Activated gamma-delta T cell treated with anti-CD3 and anti-CD28 coated beads, Interleukin-2, amount 50 U/mL, for 16 hours (primary cell): ENCODE results near the gene KDM4C.

ENCODE experiments used
- DNase-seq: peaks from one replicate; pipeline ENCODE4 v3.0.0-alpha.2; 2020; ENCODE audit warnings: low read depth

The KDM4C gene

DNA sequence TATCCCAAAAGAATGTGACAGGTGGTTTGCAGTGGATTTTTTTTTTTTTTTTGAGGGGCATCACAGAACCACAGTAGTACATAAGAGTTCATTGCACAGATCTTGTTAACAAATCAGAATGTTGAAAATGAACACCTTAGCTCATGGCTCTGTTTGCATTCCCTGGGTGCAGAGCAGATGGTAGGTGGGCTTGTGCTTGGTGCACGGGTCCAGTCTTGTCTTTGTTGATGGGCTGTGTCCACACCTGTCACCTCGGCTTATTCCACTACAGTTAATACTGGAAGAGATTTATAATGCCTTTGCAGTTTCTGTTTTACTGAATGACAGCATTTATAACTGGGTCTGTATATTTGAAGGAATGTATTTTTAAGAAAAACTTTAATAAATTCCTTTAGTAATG, 146.6 kb downstream of the KDM4C start:
- DNase-seq = no peak

DNA sequence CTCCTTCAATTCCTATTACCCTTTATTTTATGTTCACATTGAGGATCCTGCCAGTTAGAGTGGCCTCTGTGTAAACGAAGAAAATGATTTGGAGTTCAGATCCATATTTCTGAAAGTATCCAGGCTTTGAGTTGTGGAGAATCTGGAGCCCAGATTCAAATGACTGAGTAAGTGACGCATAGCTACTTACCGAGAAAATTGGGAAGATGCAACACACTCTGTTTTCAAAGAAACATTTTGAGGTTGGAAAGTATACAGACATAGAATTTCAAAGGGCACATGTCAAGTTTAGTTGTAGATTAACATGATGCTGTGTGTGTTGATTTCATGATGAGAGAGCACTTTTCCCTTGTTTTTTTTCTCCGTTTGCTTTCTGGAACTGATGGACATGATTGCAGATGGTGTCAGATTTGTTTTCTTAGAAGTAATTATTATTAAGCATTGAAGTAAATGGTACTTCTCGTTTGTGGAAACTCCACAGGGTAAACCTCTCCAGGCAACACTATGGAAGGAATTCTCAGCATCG, 148.1 kb downstream of the KDM4C start:
- DNase-seq = no peak

DNA sequence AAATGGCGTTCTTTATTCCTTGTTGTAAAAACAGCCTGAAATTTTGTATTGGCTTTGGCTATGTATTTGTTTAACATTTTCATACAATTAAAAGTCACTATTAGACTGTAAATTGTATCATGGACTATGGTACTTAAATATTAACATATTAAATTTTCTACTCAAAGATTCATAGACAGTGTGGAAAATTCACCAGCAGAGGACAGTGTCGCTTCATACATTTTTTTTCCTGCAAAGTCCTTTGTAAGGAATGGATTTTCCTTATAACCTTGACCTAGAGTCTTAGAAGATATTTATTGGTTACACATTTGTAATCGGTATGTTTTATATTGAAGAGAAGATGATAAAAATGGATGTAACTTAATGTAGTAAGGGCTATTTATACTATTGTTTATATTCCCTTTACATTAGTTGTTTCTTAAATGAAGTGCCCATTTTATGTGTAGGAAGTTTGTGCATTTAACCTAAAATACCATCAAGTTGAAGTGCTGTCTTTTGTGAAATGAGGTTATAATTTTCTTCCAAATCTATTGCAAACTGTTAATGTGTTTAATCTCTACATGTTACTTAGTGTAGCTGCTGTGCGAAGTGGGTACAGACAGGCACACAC, 150.1 kb downstream of the KDM4C start:
- DNase-seq = no peak

DNA sequence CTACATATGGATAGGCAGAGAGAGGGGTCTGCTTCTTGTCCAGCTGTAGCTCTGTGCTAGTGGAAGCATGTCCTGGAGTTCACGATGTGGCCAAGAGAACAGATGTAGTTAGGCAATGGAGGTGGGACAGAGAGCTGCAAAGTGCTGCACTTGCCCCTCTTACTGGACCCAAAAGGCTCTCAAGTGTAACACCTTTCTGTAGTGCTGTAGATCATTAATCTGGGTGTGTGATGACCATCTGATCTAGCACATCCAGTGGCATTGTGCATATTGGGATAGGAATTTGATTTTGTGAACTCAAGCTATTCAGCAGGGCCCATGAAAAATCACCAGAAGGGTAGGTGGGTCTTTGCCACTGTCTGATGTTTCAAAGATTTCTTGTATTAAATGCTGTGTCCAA, 151.4 kb downstream of the KDM4C start:
- no peak for DNase-seq

DNA sequence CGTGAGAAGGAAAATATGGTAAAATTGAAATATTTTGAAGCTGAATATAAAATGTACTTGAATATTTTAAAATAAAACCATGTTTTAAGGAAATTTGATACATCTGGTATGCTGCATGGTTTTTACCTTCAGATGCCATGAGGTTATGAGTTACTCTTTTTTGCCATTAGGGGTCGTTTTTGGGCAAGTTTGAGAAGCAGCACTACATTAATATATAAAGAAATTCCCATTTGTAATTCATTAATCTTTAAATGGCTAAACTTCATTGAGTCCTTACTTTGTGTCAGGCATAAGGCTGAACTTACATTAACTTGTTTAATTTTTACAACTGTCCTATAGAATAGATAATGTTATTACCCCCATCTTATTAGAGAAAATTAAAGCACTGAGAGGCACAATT, 152.3 kb downstream of the KDM4C start:
- no peak for DNase-seq

DNA sequence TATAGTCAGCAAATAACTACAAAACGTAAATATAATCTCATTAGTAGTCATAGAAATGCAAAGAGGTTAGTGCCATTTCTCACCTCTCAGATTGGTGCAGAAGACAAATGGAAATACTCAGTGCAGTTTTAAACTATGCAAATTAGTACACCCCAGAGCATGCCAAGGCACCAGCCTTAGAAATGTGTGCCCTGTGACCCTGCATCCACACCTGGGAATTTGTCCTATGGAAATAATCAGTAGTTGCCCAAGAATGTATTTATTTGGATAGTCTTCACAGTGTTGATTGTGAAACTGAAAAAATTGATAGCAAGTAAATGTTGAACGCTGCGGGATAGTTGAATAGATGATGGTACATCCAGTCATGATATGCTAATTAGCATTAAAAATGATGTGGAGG, 152.7 kb downstream of the KDM4C start:
- no peak for DNase-seq

DNA sequence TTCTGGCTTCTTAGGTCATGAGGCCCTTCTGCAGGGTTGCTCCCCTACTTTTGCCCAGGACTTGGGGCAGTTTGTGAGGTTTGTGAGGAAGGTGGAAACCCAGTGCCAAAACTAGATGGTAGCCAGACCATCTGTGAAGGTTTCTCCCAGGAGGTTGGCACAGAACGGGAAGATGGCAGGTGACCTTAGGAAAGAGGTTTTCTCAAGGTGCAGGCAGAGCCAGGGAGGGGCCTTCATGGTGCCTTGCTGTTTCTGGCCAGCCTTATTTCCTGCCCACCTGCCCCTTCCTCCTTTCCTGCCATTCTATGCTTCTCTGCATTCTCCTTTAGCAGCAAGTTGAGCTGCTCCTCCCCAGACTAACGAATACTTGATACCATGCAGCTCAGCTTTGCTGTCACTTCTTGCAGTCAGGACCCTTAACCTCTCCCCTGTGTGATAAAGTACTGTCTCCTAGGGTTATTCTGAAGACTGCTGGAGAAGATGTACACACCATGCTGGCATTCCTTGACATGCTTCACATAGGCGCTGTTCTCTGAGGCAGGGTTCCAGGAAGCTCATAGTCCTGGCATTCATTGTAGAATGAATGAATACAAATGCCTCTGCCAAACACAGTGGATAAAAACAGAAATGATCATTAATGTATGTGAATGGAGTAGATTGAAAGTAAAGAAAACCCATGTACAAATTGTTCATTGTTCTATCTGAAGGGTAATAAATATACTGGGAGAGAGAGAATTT, 154.3 kb downstream of the KDM4C start:
- no peak for DNase-seq

DNA sequence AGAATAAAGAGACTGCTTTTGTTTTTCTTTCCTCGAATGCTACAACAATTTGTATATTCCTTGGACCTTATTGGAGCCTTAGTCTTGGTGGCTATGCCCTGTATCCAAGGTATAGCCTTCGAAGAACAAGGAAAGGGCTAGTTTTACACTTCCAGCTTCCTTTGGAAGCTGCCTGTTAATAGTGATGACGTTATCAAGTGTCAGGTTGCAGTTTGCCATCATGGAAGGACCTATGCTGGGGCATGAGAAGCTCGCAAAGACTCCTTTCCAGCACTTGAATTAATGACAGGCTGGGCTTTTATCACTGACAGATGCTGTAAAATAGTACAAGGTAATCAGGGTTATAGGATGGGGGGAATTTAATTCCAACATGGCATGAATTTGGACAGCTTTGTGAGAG, 157.9 kb downstream of the KDM4C start:
- no peak for DNase-seq

DNA sequence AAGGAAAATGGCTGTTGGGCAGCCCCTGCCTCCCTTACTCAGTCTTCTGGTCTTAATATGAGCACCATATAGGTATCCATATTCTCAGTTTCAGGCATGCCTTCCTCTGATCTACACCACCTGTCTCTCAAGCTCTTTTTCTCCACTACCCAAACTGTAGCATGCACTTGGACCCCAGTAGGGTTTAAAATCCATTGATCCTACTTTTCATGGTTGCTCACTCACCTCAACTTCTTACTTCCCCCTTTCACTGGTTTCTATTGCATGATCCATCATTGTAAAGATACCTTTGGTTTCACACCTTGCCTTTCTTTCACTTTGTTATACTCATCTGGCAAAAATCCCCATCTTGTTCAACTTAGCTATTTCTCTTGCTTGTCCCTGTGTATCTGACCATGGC, 159.4 kb downstream of the KDM4C start:
- no peak for DNase-seq

DNA sequence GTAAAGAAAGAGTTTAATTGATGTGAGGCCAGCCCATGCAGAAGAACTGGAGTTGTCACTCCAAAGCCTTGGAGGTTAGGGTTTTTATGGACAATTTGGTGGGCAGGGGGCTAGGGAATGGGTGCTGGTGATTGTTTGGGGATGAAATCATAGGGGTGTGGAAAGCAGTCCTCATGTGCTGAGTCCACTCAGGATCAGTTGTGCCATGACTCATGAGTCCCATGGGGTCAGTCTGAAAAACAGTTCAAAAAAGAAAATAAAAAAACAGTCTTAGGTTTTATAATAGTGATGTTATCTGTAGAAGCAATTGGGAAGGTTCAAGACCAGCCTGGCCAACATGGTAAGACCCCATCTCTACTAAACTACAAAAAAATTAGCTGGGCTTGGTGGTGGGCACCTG, 162.3 kb downstream of the KDM4C start:
- no peak for DNase-seq

DNA sequence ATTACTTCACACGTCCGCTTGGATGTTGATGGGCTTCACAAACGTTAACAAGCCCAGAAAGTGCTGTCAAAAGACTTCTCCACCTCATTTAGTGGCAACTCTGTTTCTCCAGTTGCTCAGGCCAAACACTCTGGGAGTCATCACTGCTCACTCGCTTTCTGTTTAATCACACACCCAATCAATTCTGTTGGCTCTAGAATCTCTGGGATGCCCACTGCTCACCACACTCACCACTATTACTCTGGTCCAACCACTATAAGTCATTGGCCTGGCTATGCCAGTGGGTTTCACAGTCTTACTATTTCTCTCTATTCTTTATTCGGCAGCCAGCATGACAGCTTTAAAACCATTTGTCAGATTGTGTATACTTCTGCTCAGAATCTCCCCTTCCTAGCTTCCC, 163.5 kb downstream of the KDM4C start:
- no peak for DNase-seq

DNA sequence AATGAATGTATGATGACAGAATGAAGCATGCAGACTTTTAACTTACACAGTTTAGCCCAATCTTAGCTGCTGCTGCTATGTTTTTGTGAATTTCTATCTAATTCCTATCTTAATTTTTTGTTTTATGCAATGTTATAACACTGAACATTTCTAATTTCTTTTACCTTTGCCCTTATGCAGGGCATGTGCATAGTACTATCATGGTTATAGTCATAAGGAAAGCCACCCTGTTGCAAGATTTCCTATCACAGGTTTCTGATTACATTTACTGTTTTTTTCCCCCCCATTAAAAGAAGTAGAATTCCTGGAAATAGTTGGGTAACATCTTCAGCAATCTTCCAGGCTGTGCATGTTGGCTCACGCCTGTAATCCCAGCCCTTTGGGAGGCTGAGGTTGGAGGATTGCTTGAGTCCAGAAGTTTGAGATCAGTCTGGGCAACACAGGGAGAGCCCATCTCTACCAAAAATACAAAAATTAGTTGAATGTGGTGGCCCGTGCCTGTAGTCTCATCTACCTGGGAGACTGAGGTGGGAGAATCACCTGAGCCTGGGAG, 164.4 kb downstream of the KDM4C start:
- DNase-seq = no peak

DNA sequence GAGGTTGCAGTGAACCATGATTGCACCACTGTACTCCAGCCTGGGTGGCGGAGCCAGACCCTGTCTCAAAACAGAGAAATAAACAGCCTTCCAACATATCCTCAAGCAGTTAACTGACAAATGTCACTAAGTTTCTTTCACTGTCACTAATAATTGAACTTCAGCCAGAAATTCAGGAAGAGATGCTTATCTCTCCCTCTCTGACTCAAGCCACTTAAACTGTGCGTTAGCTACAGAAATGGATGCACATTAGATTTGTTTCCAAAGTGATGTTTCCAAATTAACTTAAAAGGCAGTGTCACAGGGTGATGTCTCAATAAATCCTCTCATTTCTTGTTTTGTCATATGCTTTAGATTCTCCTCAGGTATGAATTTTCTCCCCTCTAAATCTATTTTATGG, 164.9 kb downstream of the KDM4C start:
- no peak for DNase-seq

DNA sequence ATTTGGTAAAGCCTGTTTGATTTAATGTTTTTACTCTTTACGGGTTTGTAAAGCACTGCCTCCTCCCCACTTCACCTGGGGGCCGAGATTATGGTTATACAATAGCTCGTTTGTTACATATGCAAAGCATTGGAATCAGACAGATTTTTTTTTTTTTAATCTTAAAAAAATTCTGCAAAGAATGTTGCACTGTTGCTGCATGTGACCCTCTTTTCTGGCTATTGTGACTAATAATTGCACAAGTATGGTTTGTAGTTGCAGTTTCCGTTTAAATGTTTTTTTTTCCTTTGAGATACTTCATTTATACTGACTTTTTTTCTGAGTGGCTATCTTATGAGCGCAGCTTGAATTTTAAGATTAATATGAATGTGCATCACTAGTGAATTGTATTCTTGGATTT, 165.3 kb downstream of the KDM4C start:
- DNase-seq = no peak

DNA sequence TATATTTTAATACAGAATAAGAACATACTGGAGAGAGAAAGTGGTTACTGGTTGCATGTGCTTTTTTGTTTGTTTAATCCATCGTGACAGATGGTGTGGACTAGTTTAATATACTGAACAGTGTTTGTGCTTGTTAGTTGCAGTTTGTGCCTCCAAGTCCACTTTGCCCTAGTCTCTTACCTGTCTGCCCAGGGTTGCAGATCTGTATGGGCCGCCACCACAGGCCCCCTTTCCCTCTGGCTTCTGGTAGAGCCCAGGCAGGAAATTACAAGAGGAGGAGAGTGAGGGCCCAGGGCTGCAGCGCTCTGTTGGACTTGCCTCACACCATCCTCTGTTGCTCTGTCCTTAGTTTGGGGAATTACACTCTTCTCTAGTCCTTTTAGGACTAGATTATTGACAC, 166.4 kb downstream of the KDM4C start:
- no peak for DNase-seq

DNA sequence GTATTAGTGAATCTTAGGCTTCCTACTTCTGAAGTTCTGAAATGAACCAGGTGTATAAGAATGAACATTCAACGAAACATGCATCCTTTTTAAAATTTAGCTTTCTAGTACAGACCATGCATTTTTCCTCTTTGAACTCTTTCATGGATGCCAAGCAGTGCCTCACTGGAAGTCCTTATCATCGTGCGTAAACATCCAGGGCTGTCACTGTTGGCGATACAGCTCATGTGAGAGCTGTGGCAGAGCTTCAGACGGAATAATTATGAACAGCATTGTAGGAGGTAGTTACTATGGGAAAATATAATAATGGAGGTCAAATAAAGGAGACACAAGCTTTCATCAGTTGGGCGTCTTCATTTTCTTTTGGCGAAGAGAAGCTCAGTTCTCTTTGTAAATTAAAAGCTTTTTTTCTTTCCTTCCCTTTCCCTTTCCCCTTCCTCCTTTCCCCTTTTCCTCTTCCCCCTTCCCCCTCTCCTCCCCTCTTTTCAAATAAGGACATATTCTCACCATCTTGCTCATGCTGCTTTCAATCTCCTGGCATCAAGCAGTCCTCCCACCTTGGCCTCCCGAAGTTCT, 167.3 kb downstream of the KDM4C start:
- DNase-seq = no peak

DNA sequence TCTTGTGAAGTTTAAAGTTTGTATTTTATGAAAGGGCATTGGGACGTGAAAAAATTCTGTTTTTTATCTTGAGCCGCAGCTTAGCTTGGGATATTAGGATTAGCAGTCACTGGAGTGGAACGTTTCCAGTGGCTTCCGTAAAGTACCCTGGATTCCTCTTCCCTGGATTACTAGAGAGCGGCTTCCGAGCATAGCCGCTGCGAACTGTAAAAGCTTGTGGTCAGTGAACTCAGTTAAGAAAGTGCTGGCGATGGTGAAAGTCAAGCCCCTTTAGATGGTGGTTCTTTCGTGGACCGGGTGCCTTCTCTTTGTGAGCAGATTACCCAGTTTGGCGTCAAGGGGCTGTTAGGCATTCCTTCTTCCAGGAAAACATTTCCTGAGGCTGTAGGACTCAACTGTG, 168.1 kb downstream of the KDM4C start:
- no peak for DNase-seq

DNA sequence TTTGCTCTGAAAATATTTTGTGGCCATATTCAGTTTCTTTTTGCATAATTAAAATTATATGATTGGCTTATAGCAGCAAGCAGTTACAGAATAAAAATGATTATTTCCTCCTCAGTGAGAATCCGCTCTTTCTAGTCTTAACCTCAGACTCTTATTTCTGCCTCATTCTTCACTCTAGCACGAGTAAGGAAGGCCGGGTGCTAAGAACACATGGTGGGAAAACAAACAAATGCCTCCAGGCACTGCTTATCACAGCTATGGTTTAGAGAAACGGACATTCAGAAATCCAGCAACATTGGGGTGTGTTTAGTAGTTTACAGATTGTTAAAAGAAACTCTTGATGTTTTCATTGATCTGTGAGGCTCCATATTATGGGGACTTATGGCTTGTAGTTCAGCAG, 168.7 kb downstream of the KDM4C start:
- DNase-seq = no peak

DNA sequence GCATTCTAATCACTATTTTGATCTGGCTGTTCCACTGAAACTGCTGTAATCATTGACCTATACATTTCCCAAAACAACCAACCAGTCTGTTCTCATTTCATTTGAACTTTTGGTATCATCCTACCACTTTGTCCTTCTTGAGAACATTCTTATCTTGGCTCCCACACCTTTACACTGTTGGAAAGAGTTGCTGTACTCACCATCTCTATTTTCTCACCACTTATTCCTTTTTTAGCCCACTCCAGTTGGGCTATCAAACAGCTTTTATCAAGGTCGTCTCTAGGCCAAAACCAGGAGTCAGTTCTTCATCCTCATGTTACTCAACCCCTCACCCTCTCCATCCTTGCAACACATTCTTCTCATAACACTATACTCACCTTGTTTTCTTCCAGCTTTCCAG, 170.1 kb downstream of the KDM4C start:
- DNase-seq = no peak

DNA sequence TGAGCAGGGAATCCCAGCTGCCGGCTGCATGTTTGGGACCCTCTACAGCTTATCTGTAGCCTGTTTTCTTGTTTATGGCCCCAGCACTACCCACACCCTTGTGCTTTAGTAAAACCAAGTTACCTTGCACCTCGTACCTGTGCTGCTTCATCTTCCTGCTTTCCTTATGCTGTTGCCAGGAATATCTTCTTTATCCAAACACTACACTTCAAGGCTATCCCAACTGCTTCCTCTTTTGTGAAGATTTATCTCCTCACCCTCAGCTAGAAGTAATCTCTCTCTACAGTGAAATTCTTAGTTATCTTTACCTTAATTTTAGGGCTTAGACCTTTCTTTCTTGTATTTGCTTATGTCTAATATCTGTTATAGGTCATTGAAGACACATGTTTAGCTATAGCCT, 171.1 kb downstream of the KDM4C start:
- no peak for DNase-seq

DNA sequence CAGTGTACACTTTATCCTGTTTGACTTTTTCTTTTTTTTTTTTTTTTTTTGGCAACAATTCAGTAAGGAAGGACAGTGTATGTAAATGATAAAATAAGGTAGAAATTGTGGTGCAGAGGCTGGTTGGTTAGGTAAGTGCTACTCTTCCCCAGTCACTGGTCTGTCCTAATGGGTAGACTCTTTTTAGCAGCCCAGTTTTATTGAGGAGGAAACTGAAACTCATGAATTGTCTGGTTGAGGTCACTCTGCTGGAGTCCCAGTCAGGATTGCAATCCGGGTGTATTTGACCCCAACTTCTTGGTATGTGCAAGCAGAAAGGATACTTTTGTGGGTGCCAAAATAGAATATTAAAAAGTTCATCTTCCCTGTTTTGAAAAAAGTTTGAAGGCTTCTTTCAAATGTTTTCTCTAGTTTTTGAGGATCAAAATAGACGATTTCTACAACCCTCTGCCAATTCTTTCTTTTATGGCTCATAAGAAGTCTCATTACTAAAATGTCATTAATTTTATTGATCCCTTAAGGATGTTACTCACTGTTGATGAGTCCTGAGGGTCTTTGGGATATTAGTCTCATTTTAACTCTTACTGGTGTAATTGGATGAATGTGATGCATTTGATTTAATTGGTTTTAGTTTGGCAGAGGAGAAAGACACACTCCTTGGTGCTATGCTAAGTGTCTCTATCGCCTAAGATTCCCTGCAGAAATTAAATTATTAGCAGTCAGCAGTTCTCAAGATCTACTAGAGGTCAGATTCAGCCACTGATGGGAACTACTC, 171.9 kb downstream of the KDM4C start:
- no peak for DNase-seq

DNA sequence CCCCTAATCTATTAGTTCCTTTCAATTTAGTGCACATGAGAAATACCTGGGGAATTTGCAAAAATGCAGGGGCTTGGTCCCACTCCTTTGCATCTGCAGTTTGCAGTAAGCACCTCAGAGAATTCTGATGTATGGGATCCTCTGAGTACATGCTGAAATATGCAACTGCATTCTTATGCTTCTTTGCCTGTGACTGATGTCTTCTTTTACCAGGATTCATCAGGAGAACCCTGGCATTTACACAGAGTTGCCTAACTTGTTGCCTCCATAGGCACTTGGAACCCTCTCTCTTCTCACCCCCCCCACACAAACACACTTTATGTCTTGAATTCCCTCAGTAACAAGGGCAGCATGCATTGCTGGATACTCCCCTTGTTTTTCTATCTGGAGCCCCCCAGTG, 173.1 kb downstream of the KDM4C start:
- no peak for DNase-seq

DNA sequence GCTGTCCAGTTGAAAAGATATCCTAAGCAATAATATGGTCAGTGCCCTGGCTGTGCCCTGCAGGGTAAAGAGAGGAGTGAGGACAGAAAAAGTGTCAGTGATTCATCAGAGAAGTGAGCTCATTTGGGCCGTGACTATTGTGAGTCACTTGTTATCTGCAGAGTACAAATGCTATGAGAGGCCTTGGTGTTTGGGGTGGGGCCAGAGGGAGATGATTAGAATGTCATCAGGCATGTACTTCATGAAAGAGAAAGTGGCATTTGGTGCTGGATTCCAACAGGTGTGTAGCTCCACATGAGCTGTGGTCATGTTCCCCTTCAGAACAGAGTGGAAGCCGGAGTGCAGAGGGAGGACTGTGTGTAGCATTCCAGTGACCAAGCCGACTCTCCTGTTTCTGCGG, 174.1 kb downstream of the KDM4C start:
- DNase-seq = no peak
